GM12873 (cell line): Measurements from ENCODE around the gene CDADC1.

Source experiments
- TF ChIP-seq, protein P1 (sequence below): IDR thresholded peaks from 2 replicates; pipeline ENCODE4 v1.5.1; 2012; ENCODE audit warnings: low read depth, mild to moderate bottlenecking, moderate library complexity, low read length, control low read depth; ENCODE audit not compliant: insufficient read depth; ENCODE audit errors: missing control alignments

The CDADC1 gene

DNA sequence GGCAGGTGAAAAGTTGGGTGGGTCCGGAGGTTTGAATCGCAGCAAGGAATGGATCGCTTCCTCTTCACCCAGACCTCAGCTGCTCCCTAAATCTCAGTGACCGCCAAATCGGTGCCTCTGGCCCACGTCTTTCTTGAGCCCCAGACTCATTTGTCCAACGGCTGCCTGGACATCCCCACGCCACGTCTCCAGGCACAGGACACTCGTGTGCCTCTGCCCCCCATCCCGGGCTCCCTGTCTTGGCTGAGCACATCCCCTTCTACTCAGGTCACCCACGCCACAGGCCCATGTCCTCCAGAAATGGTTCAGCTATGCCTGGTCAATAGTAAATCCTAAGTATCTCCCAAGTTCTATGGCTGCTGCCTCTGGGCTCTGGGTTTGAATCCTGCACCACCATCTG is 56.6 kb downstream of the CDADC1 start:
- TF ChIP-seq, protein P1, sequence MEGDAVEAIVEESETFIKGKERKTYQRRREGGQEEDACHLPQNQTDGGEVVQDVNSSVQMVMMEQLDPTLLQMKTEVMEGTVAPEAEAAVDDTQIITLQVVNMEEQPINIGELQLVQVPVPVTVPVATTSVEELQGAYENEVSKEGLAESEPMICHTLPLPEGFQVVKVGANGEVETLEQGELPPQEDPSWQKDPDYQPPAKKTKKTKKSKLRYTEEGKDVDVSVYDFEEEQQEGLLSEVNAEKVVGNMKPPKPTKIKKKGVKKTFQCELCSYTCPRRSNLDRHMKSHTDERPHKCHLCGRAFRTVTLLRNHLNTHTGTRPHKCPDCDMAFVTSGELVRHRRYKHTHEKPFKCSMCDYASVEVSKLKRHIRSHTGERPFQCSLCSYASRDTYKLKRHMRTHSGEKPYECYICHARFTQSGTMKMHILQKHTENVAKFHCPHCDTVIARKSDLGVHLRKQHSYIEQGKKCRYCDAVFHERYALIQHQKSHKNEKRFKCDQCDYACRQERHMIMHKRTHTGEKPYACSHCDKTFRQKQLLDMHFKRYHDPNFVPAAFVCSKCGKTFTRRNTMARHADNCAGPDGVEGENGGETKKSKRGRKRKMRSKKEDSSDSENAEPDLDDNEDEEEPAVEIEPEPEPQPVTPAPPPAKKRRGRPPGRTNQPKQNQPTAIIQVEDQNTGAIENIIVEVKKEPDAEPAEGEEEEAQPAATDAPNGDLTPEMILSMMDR = no peak

DNA sequence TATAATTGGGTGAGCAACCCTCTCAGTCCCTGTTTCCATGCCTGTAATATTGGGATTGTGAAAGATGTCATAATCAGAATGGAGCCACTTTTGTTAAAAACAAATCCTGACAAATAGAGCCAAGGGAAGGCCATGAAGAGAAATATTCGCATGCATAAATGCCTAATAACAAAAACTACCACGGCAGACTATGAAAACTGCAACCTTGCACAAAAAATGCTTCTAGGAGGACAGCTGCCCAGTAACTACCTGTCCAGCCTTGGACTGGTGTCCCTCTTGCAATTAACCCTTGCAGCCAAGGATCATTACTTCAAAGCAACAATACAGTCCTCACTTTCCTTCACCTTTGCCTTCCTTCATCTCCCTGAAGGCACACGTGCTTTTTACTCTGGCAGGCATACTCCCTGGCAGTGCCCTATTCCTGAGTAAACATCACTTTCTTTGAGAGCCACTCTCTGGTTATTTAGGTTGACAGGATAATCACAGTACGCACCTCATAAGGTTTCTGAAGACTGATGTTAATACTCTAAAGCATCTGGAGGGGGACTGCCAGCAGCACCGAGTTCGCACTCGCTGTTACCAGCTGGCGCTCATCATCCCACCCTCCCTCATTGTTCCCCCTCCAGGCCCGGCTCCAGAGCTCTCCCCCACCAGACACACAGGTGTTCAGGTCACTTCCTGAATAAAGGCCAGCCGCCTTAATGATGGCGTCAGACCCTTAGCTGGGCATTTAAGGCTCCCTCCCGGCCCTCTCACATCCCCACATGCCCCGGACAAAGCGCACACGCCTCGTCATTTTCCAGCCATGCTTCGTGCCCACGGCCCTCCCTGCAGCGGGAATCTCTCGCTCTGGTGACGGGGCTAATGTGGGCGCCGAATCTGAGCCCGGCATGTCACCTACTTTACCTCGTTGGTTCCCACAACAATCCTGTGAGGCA is 57.3 kb downstream of the CDADC1 start:
- TF ChIP-seq, protein P1 = no peak

DNA sequence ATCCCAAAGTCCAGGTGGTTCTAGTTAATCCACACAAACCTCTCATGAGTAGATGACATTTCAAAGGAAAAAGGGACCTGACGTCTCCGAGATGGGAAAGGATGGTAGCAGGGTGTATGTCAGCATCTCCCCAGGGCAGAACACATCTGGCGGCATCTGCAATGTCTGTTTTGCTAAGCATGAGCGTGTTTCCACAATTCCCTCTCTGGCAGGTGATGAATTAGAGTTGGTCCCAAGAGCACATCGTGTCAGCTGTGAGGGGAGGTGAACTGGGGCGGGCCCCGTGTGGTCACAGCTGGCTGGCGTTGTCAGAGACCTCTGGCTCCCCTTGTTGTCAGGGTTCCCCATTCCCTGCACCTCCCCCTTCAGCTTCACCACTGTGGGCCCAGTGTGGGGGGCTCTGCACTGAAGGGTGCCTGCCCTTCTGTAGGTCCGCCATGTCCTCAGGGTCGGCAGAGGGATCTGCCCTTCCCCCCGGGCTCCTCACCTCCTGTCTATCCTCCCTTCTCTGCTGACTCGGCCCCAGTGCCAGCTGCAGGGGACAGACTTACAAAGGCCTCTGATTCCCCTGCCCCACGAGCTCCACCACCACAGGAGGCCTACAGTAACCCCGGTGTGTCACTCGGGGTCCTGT is 58.2 kb downstream of the CDADC1 start:
- TF ChIP-seq, protein P1 = no peak

DNA sequence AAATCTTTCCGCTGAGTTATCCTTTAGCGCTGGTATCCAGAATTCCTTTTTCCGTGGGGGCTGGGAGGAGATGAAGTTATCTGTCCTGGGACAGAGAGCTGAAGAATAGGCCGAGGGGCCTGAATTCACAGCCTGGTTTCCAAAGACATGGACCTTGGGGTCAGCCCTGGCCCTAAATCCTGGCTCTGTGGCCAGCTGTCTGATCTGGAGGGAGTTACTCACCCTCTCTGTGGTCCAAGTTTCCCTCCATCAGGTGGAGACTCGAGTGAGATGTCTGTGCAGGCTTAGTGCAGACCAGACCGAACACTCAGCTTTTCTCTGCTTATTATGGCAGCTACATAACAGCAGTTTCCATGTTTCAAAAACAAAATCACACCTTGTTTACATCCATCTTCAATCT is 59.6 kb downstream of the CDADC1 start:
- TF ChIP-seq, protein P1 = no peak

DNA sequence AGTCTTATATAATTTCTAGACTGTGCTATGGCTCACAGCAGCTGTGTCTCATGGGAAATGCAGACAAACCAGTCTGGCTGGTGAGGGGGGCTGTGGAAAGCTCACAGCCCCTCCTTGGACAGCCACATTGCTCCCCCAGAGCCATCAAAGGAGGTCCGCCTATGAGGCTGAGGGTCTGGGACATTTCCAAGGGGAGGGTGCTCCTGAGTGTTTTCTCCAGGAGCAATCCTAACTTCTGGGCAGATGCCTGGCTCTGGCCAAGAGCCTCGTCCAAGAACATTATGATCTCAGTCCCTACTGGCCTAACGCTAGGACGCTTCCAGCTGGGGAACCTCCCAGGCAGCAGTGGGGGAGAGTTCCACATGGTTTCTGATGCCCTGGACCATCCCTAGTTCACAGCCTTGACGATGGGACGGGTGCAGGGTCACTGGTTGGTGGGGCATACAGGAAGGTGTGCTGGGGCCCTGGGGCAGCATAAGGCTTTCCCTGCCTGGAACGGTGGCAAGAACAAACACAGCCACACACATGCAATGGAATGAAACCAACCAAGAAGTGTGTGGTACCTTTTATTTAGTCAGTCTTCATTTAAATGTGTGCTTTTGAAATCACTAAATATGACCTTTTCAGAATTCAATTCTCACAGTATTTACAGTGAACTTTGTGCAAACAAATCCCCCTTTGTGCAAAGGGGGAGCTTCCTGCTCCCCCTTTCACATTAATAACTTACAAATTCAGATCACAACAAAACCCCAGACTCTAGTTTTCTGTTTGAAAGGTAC is 60.6 kb downstream of the CDADC1 start:
- TF ChIP-seq, protein P1 = no peak

DNA sequence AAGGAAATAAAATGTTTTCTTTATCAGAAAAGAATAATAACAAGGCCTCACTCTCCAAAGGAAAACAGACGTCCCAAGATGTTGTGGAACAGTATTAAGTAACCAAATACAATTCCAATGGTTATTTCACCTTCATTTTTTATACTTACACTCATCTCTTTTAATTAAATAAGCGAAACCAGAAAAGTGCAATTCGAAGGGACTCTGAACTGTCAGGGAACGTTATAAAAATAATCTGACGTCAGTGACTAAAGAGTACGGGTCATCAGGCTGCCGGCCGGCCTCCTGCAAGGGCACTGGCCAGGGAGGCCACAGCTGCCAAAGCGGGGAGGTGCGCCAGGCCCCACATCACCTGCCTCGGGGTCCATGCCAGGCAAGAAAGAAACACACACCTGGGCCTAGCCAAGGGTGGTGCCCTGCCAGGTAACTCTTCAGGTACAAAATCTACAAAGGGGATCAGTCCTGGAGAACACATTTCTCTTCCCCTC is 61.2 kb downstream of the CDADC1 start:
- TF ChIP-seq, protein P1 = no peak

DNA sequence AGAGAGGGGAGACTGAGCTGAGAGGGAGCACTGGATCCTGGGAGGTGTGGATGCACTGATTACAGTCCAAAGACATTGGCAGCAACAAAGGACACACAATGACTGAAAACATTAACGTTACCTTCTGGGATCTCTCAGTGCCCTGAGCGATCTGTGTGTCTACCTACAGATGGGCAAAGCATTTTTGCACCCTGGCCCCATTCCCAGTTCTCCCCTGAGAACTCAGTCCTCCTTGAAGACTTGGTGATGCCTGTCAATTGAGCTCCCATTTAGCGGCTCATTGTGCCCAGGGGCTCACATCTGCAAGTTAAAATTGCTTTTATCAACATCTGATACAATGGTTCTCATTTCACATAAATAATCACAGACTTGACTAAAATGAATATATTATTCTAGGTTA is 62.5 kb downstream of the CDADC1 start:
- TF ChIP-seq, protein P1 = no peak
